RWPE1 (cell line): ENCODE data around the gene CSMD2.

Experiments
- CTCF ChIA-PET: fragments of 350-600 bp; sonication (Branson Sonifier 250); formaldehyde crosslinking; extraction: SDS; loops from one replicate; lab custom pipeline; 2021; lab: Yijun Ruan, JAX
- POLR2A ChIA-PET: fragments of 400-600 bp; formaldehyde crosslinking; extraction: SDS; loops from one replicate; lab custom pipeline; 2020; ENCODE audit warnings: antibody characterized with exemption; ENCODE audit not compliant: low non-redundant PET; lab: Yijun Ruan, JAX
- DNase-seq: peaks from one replicate; pipeline ENCODE4 v3.0.0; 2012; ENCODE audit warnings: low spot score
- H3K27ac ChIP-seq: fragments of 450-650 bp; 2 replicates; pipeline ENCODE4 v1.5.1; 2017
- TF ChIP-seq, protein P1 (sequence below): fragments of 450-650 bp; conservative IDR thresholded peaks from 2 replicates; pipeline ENCODE4 v1.5.1; 2017; ENCODE audit warnings: low read depth, mild to moderate bottlenecking

The CSMD2 gene

DNA sequence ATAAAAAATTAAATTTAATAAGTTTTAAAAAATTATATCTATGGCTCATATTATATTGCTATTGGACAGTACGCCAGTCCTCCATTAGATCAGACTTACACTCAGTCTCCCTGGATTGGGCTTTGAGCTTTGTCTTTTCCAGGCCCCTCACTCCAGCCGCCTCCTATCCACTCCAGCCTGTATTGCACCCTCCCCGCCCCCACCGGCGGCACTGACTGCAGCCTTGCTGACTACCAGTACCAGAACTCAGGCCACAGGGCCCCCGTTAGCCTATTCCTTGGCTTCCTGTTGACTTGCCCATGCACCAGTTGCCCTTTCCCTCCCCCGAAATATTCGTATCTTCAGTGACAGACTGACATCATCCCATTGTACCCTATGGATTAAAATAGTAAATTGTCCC, 127.9 kb downstream of the CSMD2 start:
- ChIA-PET CTCF (no interaction called here), POLR2A (no interaction called here)
- TF ChIP-seq, protein P1, sequence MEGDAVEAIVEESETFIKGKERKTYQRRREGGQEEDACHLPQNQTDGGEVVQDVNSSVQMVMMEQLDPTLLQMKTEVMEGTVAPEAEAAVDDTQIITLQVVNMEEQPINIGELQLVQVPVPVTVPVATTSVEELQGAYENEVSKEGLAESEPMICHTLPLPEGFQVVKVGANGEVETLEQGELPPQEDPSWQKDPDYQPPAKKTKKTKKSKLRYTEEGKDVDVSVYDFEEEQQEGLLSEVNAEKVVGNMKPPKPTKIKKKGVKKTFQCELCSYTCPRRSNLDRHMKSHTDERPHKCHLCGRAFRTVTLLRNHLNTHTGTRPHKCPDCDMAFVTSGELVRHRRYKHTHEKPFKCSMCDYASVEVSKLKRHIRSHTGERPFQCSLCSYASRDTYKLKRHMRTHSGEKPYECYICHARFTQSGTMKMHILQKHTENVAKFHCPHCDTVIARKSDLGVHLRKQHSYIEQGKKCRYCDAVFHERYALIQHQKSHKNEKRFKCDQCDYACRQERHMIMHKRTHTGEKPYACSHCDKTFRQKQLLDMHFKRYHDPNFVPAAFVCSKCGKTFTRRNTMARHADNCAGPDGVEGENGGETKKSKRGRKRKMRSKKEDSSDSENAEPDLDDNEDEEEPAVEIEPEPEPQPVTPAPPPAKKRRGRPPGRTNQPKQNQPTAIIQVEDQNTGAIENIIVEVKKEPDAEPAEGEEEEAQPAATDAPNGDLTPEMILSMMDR: no peak
- H3K27ac ChIP-seq: no peak overlapping the region
- DNase-seq: no peak

DNA sequence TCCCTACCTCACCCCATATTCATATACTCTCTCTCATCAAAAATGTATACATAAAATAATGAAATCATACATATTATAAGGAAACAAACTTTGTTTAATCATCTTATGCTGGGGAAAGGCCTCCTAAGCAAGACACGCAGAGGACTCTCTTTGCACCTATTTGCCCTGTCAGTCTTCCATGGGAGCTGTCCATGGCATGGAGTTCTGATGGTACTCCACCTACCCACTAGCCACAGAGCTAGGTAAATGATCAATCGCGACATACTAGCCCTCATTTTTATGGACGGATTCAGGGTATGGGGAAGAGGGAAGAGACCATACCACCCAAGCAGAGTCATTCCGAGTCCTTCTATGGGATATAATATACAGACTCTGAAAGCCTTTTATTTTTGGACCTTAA, 131.0 kb downstream of the CSMD2 start:
- no peak overlapping the region for H3K27ac ChIP-seq
- no peak for DNase-seq
- TF ChIP-seq, protein P1: no peak
- ChIA-PET POLR2A (no interaction called here), CTCF (interaction anchor here (0.6 kb wide), 1 partner anchor 259 kb away, joined by 3 read pairs; no protein-coding TSS in a partner anchor)

GRCh38 chr1:34029954-34030353, 135.1 kb downstream of the CSMD2 start:
- H3K27ac ChIP-seq: no peak overlapping the region
- POLR2A ChIA-PET: no interaction called here
- DNase-seq: no peak
- CTCF ChIA-PET: interaction anchor here (0.5 kb wide), 1 partner anchor 1017 kb away, joined by 3 read pairs; no protein-coding TSS in a partner anchor
- TF ChIP-seq, protein P1: no peak

DNA sequence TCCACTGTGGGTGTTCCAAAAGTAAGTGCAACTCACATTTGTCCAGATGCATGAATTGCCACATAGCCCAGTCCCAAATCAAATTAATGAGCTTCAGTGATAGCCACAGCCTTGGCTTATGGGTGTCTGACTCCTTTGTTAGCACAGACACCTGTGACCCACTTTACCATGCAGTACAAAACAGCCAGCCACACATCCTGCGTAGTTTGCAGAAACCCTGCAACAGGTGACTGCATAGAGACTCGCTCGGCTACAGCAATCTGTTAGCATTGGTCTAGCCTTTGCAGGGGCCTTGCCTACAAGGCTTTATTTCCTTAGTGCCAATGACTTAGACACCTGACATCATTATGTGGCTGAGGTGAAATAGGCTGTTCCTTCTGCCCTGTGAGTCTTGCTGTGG, 135.5 kb downstream of the CSMD2 start:
- no peak overlapping the region for H3K27ac ChIP-seq
- ChIA-PET CTCF (interaction anchor here (0.5 kb wide), 1 partner anchor 1017 kb away, joined by 3 read pairs; no protein-coding TSS in a partner anchor), POLR2A (no interaction called here)
- TF ChIP-seq, protein P1: no peak
- no peak for DNase-seq

GRCh38 chr1:34028381-34029055, 136.5 kb downstream of the CSMD2 start:
- ChIA-PET POLR2A (no interaction called here), CTCF (interaction anchor here (0.6 kb wide), 2 partner anchors 11 to 155 kb away, joined by 3 to 4 read pairs; no protein-coding TSS in a partner anchor)
- H3K27ac ChIP-seq: no peak overlapping the region
- no peak for DNase-seq
- TF ChIP-seq, protein P1: no peak

DNA sequence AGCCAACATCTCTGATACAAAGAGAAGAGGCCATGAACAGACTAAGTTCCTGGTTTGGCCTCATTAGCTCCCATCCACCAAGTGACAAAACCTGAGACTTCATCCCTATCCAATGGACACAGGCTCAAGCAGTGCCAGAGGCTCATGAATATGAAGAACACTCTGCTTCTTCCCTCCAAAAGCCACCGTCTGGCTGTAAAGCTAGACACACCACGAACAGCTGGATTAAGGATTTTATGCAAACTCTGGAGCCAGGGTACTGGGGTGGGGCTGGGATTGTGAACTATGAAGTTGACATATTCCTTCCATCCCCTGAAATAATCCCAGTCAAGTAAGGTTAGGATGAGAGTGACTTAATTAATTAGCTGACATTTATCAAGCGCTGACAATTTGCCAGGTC, 139.4 kb downstream of the CSMD2 start:
- ChIA-PET CTCF (interaction anchor here (0.7 kb wide), 2 partner anchors 47 to 156 kb away, joined by 3 read pairs; no protein-coding TSS in a partner anchor), POLR2A (no interaction called here)
- no peak overlapping the region for H3K27ac ChIP-seq
- no peak for DNase-seq
- TF ChIP-seq, protein P1: no peak
